GM23248 (cell line): ENCODE data around the gene UQCRH. TPM values are rescaled to one million over a fixed set of nuclear protein-coding genes. Genes with fewer than 3 reads are reported as not detected.

ENCODE experiments used
- DNase-seq: peaks from one replicate; pipeline ENCODE4 v3.0.0-alpha.2; 2015
- H2AFZ ChIP-seq: fragments of 200-600 bp; sonication (generic); 2 replicates; pipeline ENCODE4 v1.6.1; 2016; ENCODE audit warnings: antibody characterized with exemption
- H3F3A ChIP-seq: fragments of 200-600 bp; sonication (generic); 2 replicates; pipeline ENCODE4 v1.6.1; 2016; ENCODE audit warnings: mild to moderate bottlenecking, antibody characterized with exemption, mixed run types; ENCODE audit not compliant: insufficient read depth
- H3K27ac ChIP-seq: fragments of 200-600 bp; sonication (generic); 2 replicates; pipeline ENCODE4 v1.5.1; 2016; ENCODE audit warnings: mild to moderate bottlenecking
- H3K27me3 ChIP-seq: fragments of 200-600 bp; sonication (generic); replicated peaks from 2 replicates; pipeline ENCODE4 v1.6.1; 2016; ENCODE audit warnings: mild to moderate bottlenecking; ENCODE audit not compliant: insufficient read depth
- H3K36me3 ChIP-seq: fragments of 200-600 bp; sonication (generic); 2 replicates; pipeline ENCODE4 v1.6.1; 2016; ENCODE audit warnings: low read depth, mild to moderate bottlenecking
- H3K4me1 ChIP-seq: fragments of 200-600 bp; sonication (generic); 2 replicates; pipeline ENCODE4 v1.6.1; 2016; ENCODE audit warnings: mild to moderate bottlenecking; ENCODE audit not compliant: insufficient read depth
- H3K4me2 ChIP-seq: fragments of 200-600 bp; sonication (generic); one replicate; pipeline ENCODE4 v1.6.1; 2016; ENCODE audit warnings: mild to moderate bottlenecking; ENCODE audit not compliant: unreplicated experiment
- H3K4me3 ChIP-seq: fragments of 200-600 bp; sonication (generic); 2 replicates; pipeline ENCODE4 v1.5.1; 2016; ENCODE audit warnings: mild to moderate bottlenecking
- H3K79me2 ChIP-seq: fragments of 200-600 bp; sonication (generic); 2 replicates; pipeline ENCODE4 v1.6.1; 2016; ENCODE audit warnings: mild to moderate bottlenecking; ENCODE audit not compliant: insufficient read depth
- H3K9ac ChIP-seq: fragments of 200-600 bp; sonication (generic); 2 replicates; pipeline ENCODE4 v1.6.1; 2016; ENCODE audit warnings: mild to moderate bottlenecking
- H3K9me2 ChIP-seq: fragments of 200-600 bp; sonication (generic); 2 replicates; pipeline ENCODE4 v1.6.1; 2016; ENCODE audit warnings: mixed run types, mild to moderate bottlenecking, moderate library complexity; ENCODE audit not compliant: insufficient read depth
- H3K9me3 ChIP-seq: fragments of 200-600 bp; sonication (generic); one replicate; pipeline ENCODE4 v1.6.1; 2017; ENCODE audit warnings: low read depth
- H4K20me1 ChIP-seq: fragments of 200-600 bp; sonication (generic); 2 replicates; pipeline ENCODE4 v1.6.0; 2016; ENCODE audit not compliant: insufficient read depth
- EZH2 ChIP-seq: fragments of 200-600 bp; sonication (generic); IDR thresholded peaks from 2 replicates; pipeline ENCODE4 v1.6.1; 2018; ENCODE audit warnings: antibody characterized with exemption, mild to moderate bottlenecking; ENCODE audit not compliant: insufficient read depth, poor library complexity, severe bottlenecking
- EZH2phosphoT487 ChIP-seq: fragments of 200-600 bp; sonication (generic); IDR thresholded peaks from 2 replicates; pipeline ENCODE4 v1.6.1; 2018; ENCODE audit warnings: antibody characterized with exemption, moderate library complexity, mild to moderate bottlenecking, low read depth; ENCODE audit not compliant: insufficient read depth
- WGBS, 2 experiments: methylation state at CpG; one replicate each; pipeline ENCODE4 v1.1.6; 2015 to 2017; ENCODE audit warnings: low lambda C conversion rate in 2 of 2, low coverage in 1 of 2; ENCODE audit errors: missing lambda C conversion rate in 2 of 2; 5-methylcytosine and 5-hydroxymethylcytosine counted together
- in situ Hi-C: fragments of 300-500 bp; cut with MboI; formaldehyde crosslinking; loops from 2 replicates; pipeline ENCODE4 v1.15.0; 2020
- polyA plus RNA-seq: library from polyadenylated mRNA; unstranded; fragments of >200 nt; fragmentation: Nextera tagmentation; extraction: Ambion mirVana; gene quantifications from 2 replicates; pipeline ENCODE4 v1.2.1, GENCODE V29; 2016
- total RNA-seq: library from RNA; depleted of rRNA; stranded (reverse); fragments of >200 nt; shearing (Covaris generic); gene quantifications from 2 replicates; pipeline ENCODE4 v1.2.3, GENCODE V29; 2014

UQCRH gene
- total and polyA plus RNA-seq, 2 experiments from 2014 or later, result 237 to 334 TPM

- Histone ChIP-seq H3K9me2 (no peaks in the 10 kb centered on the region), H3K4me2 (peak overlapping the region; percentile 94), H2AFZ (peak overlapping the region; percentile 76), H3K4me3 (peak overlapping the region; percentile 98), H3K9me3 (no peaks in the 10 kb centered on the region), H3K27ac (peak overlapping the region; percentile 97), H3K36me3 (no peaks in the 10 kb centered on the region), H3K79me2 (peaks cover 97% of the 10 kb centered on the region), H4K20me1 (peaks cover 5% of the 10 kb centered on the region; the same call in 1 of the 2 replicates), H3K27me3 (no peaks in the 10 kb centered on the region), H3K4me1 (peaks cover 23% of the 10 kb centered on the region), H3K9ac (peak overlapping the region; percentile 100), H3F3A (peaks cover 29% of the 10 kb centered on the region; the same call in 1 of the 2 replicates)
- in situ Hi-C loops, result no loop called here
- TF ChIP-seq EZH2 (no peak), EZH2phosphoT487 (no peak)
- no peak for DNase-seq
- WGBS, 2 experiments, result 0 to 2% methylated on average over 14 of the region's 14 CpGs
Measured at GRCh38 chr1:46303872-46304326, 401 bp downstream of the UQCRH start.

GRCh38 chr1:46306159-46306530, 2.6 kb downstream of the UQCRH start:
- peaks cover 5% of the 10 kb centered on the region; the same call in 1 of the 2 replicates for H4K20me1 ChIP-seq
- 92 to 93% methylated on average over 8 of the region's 8 CpGs for WGBS, 2 experiments
- H3K27me3 ChIP-seq, result no peaks in the 10 kb centered on the region
- H3K27ac ChIP-seq, result no peak overlapping the region
- peaks cover 94% of the 10 kb centered on the region for H3K79me2 ChIP-seq
- peaks cover 13% of the 10 kb centered on the region for H3K4me1 ChIP-seq
- H3K4me3 ChIP-seq, result no peak overlapping the region
- no peaks in the 10 kb centered on the region for H3K9me3 ChIP-seq
- no peak overlapping the region for H3K9ac ChIP-seq
- peaks cover 12% of the 10 kb centered on the region; the same call in 1 of the 2 replicates for H3F3A ChIP-seq
- no peak for DNase-seq
- in situ Hi-C loops, result no loop called here
- no peak overlapping the region for H2AFZ ChIP-seq
- TF ChIP-seq EZH2 (no peak), EZH2phosphoT487 (no peak)
- no peak overlapping the region for H3K4me2 ChIP-seq
- H3K9me2 ChIP-seq, result no peaks in the 10 kb centered on the region
- peaks cover 16% of the 10 kb centered on the region for H3K36me3 ChIP-seq

DNA sequence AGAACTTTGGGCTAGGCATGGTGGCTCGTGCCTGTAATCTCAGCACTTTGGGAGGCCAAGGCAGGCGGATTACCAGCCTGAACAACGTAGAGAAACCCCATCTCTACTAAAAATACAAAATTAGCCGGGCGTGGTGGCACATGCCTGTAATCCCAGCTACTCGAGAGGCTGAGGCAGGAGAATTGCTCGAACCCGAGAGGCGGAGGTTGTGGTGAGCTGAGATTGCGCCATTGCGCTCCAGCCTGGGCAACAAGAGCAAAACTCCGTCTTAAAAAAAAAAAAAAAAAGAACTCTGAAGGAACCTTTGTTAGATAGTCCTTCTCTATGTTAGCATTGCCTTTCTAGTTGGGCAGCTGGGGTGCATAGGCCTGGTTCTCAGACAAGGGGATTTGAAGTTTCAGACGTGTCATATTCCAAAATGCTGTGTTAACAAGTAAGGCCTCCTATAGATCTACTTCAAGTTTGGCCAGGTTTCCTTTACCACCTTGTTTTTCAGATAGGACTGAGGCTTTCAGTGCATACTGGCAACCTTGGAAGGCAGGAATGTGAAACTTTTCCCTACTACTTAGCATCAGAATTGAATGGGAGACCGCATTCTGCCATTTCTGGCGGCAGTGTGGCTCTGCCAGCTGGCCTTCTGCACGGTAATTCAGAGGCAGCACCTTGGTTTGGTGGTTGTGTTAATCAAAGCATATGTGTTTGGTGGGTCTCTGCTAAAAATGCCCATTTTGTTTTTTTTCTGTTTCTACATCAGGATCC, 6.1 kb downstream of the UQCRH start:
- H3K4me2 ChIP-seq, result no peak overlapping the region
- H3K9me2 ChIP-seq, result no peaks in the 10 kb centered on the region
- H3K4me3 ChIP-seq, result no peak overlapping the region
- H3K9ac ChIP-seq, result no peak overlapping the region
- in situ Hi-C loops, result no loop called here
- H3K27ac ChIP-seq, result no peak overlapping the region
- no peak for TF ChIP-seq EZH2
- TF ChIP-seq EZH2phosphoT487, result no peak
- H3K9me3 ChIP-seq, result no peaks in the 10 kb centered on the region
- peaks cover 5% of the 10 kb centered on the region; the same call in 1 of the 2 replicates for H4K20me1 ChIP-seq
- peaks cover 11% of the 10 kb centered on the region for H3K4me1 ChIP-seq
- peaks cover 46% of the 10 kb centered on the region for H3K36me3 ChIP-seq
- 94 to 95% methylated on average over 16 of the region's 16 CpGs for WGBS, 2 experiments
- H2AFZ ChIP-seq, result no peak overlapping the region
- peaks cover 75% of the 10 kb centered on the region for H3K79me2 ChIP-seq
- H3K27me3 ChIP-seq, result no peaks in the 10 kb centered on the region
- DNase-seq, result no peak
- H3F3A ChIP-seq, result peaks cover 8% of the 10 kb centered on the region

GRCh38 chr1:46310321-46310720, 6.8 kb downstream of the UQCRH start:
- WGBS, 2 experiments, result 97 to 98% methylated on average over 4 of the region's 4 CpGs

More at GRCh38 chr1:46310321-46310720, 6.8 kb downstream of the UQCRH start:
- H3K4me1 ChIP-seq, result peaks cover 5% of the 10 kb centered on the region; the same call in 1 of the 2 replicates
- no peak for DNase-seq
- peaks cover 50% of the 10 kb centered on the region for H3K36me3 ChIP-seq
- peaks cover 68% of the 10 kb centered on the region for H3K79me2 ChIP-seq
- in situ Hi-C loops, result no loop called here
- no peak overlapping the region for H3K9ac ChIP-seq
- no peaks in the 10 kb centered on the region for H3K9me3 ChIP-seq
- H4K20me1 ChIP-seq, result peaks cover 5% of the 10 kb centered on the region; the same call in 1 of the 2 replicates
- H3K4me3 ChIP-seq, result no peak overlapping the region
- no peaks in the 10 kb centered on the region for H3K27me3 ChIP-seq
- no peak overlapping the region for H2AFZ ChIP-seq
- no peak overlapping the region for H3K27ac ChIP-seq
- no peak overlapping the region for H3K4me2 ChIP-seq
- peaks cover 5% of the 10 kb centered on the region for H3F3A ChIP-seq
- TF ChIP-seq EZH2, result no peak
- H3K9me2 ChIP-seq, result no peaks in the 10 kb centered on the region
